Peyer's patch (tissue), 4 donors: ENCODE measurements around the gene VAV2. TPM values are rescaled to one million over a fixed set of nuclear protein-coding genes. Genes with fewer than 3 reads are reported as not detected.

Experiments used
- DNase-seq, 3 donors: peaks; one replicate each; pipeline ENCODE4 v3.0.0-alpha.2; 2017 to 2019
- H3K27ac ChIP-seq, 4 donors: fragments of 200-600 bp; sonication (generic); one replicate each; pipeline ENCODE4 v1.5.1; 2016 to 2019
- H3K27me3 ChIP-seq, 2 donors: fragments of 200-600 bp; sonication (generic); one replicate each; pipeline ENCODE4 v1.5.1; 2019
- H3K36me3 ChIP-seq, 3 donors: fragments of 200-600 bp; sonication (generic); one replicate each; pipeline ENCODE4 v1.5.1; 2016 to 2019
- H3K4me1 ChIP-seq, 4 donors: fragments of 200-600 bp; sonication (generic); one replicate each; pipeline ENCODE4 v1.5.1; 2016 to 2019
- H3K4me3 ChIP-seq, 4 donors: fragments of 200-600 bp; sonication (generic); 1 replicate in 3 of 4; 2 replicates in 1 of 4; pipeline ENCODE4 v1.5.1; 2016 to 2019; ENCODE audit warnings: mild to moderate bottlenecking in 1 of 4
- H3K9me3 ChIP-seq, 4 donors: fragments of 200-600 bp; sonication (generic); one replicate each; pipeline ENCODE4 v1.5.1; 2016 to 2019; ENCODE audit warnings: mild to moderate bottlenecking in 1 of 4
- POLR2A ChIP-seq, 2 donors: fragments of 450-650 bp; IDR thresholded peaks; one replicate each; pipeline ENCODE4 v1.5.1; 2017; ENCODE audit warnings: antibody characterized with exemption in 2 of 2, mild to moderate bottlenecking in 2 of 2, moderate library complexity in 2 of 2
- total RNA-seq, 4 donors: library from RNA; depleted of rRNA; stranded (reverse); fragments of >200 nt; gene quantifications; one replicate each; pipeline ENCODE4 v1.1.0, GENCODE V29; 2016
- TF ChIP-seq, protein P1 (sequence below), 6 experiments: fragments of 450-650 bp in 4 of 6; fragments of 200-600 bp in 2 of 6; sonication (generic) in 1 of 6; IDR thresholded peaks; one replicate each; pipeline ENCODE4 v1.5.1; 2017 to 2019; ENCODE audit warnings: antibody characterized with exemption in 6 of 6, mild to moderate bottlenecking in 3 of 6, moderate library complexity in 1 of 6

VAV2 gene
- total RNA-seq, 4 donors from 2014 or later: 47.9 to 61.8 (median 58.9) TPM

DNA sequence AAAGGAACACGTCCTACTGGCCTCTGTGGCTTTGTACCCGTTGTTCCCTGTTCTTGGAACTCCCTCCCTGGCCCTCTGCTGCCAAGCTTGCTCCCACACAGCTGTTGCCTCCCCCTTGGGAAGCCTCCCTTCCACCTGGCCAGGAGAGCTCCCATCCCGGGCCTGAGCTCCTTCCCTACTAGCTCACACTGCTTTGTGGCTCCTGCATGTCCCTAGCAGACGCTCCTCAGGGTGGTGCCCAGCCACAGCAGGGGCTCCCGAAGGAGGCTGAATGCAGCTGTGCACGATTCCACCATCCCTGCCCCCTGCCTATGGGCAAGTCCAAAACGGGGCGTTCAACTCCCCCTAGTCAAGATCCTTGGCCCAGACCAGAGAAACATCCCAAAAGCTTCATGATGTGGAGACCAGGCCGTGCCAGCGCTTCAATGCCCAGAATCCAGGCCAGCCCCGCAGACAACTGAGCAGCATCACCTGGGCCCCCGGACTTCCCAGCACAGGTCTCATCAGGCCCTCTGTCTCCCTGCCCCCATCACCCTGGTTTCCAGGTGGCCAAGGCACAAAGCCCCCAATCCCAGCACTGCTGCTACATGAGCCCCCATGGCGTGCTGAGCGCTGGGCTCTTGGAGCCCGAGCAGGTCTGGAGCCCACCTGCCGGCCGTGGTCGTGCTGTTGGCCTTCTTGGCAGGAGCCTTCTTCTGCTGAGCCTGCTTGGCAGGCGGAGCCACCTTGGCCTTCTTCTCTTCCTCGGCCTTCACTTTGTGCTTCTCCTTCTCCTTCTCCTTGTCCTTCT is 47.5 kb upstream of the VAV2 start:
- Histone ChIP-seq H3K4me3 (no peak overlapping the region), H3K9me3 (no peaks in the 10 kb centered on the region), H3K36me3 (peaks cover 0 to 77% (median 0%) of the 10 kb centered on the region in 3 donors), H3K27me3 (no peaks in the 10 kb centered on the region), H3K27ac (no peak overlapping the region), H3K4me1 (peaks cover 0 to 5% (median 0%) of the 10 kb centered on the region in 4 donors)
- TF ChIP-seq, protein P1, sequence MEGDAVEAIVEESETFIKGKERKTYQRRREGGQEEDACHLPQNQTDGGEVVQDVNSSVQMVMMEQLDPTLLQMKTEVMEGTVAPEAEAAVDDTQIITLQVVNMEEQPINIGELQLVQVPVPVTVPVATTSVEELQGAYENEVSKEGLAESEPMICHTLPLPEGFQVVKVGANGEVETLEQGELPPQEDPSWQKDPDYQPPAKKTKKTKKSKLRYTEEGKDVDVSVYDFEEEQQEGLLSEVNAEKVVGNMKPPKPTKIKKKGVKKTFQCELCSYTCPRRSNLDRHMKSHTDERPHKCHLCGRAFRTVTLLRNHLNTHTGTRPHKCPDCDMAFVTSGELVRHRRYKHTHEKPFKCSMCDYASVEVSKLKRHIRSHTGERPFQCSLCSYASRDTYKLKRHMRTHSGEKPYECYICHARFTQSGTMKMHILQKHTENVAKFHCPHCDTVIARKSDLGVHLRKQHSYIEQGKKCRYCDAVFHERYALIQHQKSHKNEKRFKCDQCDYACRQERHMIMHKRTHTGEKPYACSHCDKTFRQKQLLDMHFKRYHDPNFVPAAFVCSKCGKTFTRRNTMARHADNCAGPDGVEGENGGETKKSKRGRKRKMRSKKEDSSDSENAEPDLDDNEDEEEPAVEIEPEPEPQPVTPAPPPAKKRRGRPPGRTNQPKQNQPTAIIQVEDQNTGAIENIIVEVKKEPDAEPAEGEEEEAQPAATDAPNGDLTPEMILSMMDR (IDR thresholded peaks at IDR 0.05): no peak
- TF ChIP-seq POLR2A (IDR thresholded peaks at IDR 0.05): no peak
- no peak for DNase-seq

DNA sequence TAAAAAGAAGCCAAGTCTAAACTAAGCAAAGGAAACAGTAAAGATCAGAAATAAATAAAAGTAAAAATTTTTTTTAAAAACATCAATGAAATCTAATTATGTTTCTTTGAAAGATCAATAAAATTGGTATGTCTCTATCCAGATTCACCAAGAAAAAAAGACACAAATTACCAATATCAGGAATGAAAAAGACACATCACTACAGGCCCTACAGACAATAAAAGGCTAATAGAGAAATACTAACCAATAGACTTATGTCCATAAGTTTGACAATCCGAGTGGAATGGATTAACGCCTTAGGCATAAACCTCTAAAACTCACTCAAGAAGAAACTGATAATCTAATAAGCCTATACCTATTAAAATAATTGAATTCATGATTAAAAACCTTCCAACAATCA is 45.5 kb upstream of the VAV2 start:
- Histone ChIP-seq H3K27ac (no peak overlapping the region), H3K27me3 (no peaks in the 10 kb centered on the region), H3K4me3 (no peak overlapping the region), H3K36me3 (peaks cover 0 to 79% (median 0%) of the 10 kb centered on the region in 3 donors), H3K9me3 (no peaks in the 10 kb centered on the region), H3K4me1 (peaks cover 0 to 5% (median 0%) of the 10 kb centered on the region in 4 donors)
- TF ChIP-seq, protein P1 (IDR thresholded peaks at IDR 0.05): no peak
- no peak for TF ChIP-seq POLR2A (IDR thresholded peaks at IDR 0.05)
- DNase-seq: no peak

DNA sequence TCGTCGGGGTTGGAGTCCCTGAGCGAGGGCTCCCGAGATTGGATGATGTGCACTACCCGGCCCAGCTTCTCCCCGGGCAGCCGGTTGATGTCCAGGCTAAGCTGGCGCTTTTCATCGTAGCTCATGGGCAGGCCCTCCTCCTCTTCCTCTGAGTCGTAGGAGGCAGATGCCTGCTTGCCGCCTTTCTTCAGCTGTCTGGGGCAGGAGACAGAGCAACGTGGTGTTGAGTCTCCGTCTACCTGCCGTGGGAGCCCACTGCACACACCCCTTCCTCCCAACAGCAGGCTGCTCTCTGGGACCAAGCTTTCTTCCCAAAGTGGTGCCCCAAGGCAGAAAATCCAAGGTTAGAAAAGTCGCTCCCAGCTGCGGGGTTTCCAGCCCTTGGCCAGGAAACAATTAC is 44.0 kb upstream of the VAV2 start:
- Histone ChIP-seq H3K36me3 (peaks cover 0 to 82% (median 0%) of the 10 kb centered on the region in 3 donors), H3K27me3 (no peaks in the 10 kb centered on the region), H3K4me3 (no peak overlapping the region), H3K9me3 (no peaks in the 10 kb centered on the region), H3K27ac (no peak overlapping the region), H3K4me1 (peaks cover 0 to 5% (median 0%) of the 10 kb centered on the region in 4 donors)
- TF ChIP-seq, protein P1 (IDR thresholded peaks at IDR 0.05): no peak
- TF ChIP-seq POLR2A (IDR thresholded peaks at IDR 0.05): no peak
- no peak for DNase-seq

DNA sequence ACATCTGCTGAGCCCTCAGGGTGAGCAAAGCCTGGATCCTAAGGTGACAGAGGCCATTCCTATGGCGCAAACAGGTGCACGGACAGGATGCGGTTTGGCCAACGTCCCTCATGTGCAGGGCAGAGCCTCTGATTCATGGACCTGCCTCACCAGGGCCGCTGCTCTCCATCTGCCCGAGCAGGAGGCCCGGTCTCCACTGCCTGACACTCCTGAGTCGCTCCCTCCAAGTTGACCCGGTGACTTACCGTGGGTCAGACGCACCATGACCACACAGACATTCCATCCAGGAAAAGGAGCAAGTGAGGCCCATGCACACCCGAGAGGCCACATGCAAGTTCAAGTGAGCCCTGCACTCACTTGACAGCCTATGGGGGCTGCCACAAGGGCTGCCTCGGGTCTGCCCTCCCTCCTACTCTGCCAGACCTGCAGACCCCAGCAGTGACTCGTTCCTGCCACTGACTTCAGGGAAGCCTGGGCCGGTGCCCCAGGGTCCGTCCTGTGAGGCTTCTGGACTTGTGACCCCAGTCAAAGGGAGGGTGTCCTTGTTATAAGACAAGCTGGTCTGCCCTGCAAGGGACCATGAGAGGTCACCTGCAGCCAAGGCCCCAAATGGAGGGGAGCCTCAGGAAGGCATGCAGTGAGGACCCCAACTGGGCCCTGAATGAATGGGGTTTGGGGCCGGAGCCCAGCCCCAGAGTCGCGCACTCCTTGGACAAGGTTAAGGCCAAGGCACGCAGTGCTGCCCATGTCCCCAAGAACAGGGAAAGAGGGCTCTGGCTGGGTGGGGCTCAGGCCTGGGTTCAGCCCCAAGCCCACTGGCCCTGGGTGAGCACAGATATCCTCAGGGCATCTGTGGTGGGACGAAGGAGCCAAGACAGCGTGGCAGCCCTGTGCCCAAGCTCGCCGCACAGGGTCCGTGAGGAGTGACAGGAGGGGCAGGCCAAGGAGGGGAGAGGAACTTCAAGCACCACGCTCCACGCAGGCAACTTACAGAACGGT is 43.2 kb upstream of the VAV2 start:
- peaks cover 0 to 86% (median 0%) of the 10 kb centered on the region in 3 donors for H3K36me3 ChIP-seq
- H3K27me3 ChIP-seq: no peaks in the 10 kb centered on the region
- no peak for DNase-seq
- no peak for TF ChIP-seq POLR2A (IDR thresholded peaks at IDR 0.05)
- TF ChIP-seq, protein P1 (IDR thresholded peaks at IDR 0.05): no peak
- no peaks in the 10 kb centered on the region for H3K4me1 ChIP-seq
- H3K27ac ChIP-seq: no peak overlapping the region
- no peak overlapping the region for H3K4me3 ChIP-seq
- no peaks in the 10 kb centered on the region for H3K9me3 ChIP-seq

DNA sequence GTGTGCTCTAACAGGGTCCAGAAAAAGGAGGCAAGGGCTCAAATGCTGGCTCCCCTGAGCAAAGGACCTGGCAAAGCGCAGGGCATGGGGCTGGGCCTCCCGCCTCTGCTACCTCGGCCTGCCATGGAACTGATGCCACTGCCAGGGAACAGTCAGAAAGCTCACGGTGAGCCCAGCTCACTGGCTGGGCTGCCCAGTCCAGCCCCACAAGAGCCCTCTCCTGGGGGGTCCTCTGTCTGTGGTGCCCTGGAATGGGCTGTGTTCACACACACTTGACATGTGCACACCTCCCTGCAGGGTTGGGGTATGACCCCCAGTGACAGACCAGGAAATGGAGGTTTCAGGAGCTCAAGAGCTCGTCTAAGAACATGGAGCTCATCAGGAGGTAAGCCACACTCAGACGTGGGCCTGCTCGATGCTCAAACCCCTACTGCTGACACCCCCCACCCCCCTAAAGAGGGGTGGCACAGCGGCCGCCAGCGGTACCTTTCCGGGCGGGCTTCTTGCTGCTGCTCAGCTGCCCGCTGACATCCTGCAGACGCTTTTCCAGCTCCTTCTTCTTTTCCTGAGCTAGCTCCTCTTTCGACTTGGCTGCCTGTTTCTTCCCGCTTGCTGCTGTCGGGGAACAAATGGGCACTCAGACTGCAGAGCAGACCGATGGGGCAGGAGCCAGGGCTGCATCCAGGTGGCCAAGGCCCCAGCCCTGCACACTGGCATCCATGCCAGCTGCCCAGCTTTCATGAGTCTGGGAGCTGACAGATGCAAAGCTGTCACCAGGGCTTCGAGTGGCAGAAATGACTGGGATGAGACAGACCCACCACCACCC is 42.3 kb upstream of the VAV2 start:
- Histone ChIP-seq H3K36me3 (peaks cover 0 to 81% (median 0%) of the 10 kb centered on the region in 3 donors), H3K4me1 (no peaks in the 10 kb centered on the region), H3K27ac (no peak overlapping the region), H3K4me3 (no peak overlapping the region), H3K9me3 (no peaks in the 10 kb centered on the region), H3K27me3 (no peaks in the 10 kb centered on the region)
- TF ChIP-seq, protein P1 (IDR thresholded peaks at IDR 0.05): no peak
- no peak for TF ChIP-seq POLR2A (IDR thresholded peaks at IDR 0.05)
- no peak for DNase-seq
